VCaP (cell line): ENCODE measurements around the gene KIF6.

Experiments used
- H3K27ac ChIP-seq: fragments of 450-650 bp; 2 replicates; pipeline ENCODE4 v1.5.1; 2017
- TF ChIP-seq, protein P1 (sequence below): fragments of 450-650 bp; conservative IDR thresholded peaks from 2 replicates; pipeline ENCODE4 v1.5.1; 2017; ENCODE audit warnings: mild to moderate bottlenecking, moderate library complexity

Gene KIF6

DNA sequence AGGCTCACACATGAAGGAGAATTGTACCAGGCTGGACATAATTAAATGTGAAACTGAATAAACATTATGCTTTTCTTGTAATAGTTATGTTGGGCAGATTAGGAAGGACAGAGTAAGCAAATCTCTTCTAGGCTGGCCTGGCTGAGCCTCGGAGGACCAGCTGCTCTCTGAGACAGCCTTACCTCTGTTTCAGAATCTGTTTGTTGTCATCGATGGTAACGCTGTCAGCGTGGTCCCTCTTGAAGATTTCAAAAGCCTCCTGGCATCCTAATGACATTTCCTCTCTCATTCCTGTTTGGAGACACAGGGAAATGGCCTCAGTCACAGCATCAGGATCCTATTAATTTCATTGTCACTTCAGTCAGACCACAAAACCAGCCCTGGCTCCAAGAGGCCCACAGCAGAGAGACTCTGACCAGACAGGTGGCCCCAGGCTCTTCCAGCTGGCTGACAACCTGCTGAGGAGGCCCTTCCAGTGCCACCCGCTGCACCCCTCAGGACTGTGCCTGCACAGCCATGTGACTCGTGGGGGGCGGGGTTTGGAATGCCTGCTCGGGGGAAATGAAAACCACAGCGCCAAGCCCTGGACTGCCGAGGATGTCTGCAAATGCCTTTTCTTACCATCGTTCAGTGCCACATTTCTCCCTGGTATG is 294.2 kb downstream of the KIF6 start:
- H3K27ac ChIP-seq = no peak overlapping the region
- TF ChIP-seq, protein P1, sequence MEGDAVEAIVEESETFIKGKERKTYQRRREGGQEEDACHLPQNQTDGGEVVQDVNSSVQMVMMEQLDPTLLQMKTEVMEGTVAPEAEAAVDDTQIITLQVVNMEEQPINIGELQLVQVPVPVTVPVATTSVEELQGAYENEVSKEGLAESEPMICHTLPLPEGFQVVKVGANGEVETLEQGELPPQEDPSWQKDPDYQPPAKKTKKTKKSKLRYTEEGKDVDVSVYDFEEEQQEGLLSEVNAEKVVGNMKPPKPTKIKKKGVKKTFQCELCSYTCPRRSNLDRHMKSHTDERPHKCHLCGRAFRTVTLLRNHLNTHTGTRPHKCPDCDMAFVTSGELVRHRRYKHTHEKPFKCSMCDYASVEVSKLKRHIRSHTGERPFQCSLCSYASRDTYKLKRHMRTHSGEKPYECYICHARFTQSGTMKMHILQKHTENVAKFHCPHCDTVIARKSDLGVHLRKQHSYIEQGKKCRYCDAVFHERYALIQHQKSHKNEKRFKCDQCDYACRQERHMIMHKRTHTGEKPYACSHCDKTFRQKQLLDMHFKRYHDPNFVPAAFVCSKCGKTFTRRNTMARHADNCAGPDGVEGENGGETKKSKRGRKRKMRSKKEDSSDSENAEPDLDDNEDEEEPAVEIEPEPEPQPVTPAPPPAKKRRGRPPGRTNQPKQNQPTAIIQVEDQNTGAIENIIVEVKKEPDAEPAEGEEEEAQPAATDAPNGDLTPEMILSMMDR = no peak

DNA sequence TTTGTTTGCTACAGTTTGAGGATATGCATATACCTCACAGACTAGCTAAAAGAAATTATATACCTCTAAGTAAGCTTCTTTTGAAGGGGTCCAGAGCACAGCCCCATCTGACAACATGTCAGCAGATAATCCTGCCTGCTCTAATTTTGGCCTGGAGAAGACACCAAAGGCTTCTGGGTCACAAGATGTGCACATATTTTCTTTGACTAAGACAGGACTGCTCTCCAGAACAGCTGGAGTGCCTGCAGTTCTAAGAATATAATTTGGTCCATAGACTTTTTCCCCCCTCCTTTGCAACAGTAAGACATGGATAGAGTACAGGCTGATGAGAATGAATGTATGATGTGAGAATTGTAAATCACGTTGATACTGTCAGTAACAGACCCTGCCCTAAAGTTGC is 294.8 kb downstream of the KIF6 start:
- TF ChIP-seq, protein P1 = no peak
- no peak overlapping the region for H3K27ac ChIP-seq

DNA sequence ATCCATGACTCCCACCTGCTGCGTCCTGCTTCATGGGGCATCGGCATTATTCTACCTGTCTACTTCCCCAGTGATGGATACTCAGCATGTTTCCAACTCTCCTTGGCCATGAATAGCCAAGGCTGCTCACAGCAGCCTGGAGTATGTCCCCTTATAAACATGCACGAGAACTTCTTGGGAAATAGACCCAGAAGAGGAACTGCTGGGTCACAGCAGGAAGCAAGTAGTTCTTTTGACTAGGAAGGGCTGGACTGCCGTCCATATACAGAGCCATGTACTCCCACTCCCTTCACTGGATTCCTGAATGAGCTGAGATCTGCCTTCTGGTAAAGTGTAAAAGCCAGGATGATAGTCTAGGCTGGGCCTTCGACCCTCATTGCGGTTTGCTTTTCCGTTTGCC is 296.4 kb downstream of the KIF6 start:
- TF ChIP-seq, protein P1 = no peak
- no peak overlapping the region for H3K27ac ChIP-seq

DNA sequence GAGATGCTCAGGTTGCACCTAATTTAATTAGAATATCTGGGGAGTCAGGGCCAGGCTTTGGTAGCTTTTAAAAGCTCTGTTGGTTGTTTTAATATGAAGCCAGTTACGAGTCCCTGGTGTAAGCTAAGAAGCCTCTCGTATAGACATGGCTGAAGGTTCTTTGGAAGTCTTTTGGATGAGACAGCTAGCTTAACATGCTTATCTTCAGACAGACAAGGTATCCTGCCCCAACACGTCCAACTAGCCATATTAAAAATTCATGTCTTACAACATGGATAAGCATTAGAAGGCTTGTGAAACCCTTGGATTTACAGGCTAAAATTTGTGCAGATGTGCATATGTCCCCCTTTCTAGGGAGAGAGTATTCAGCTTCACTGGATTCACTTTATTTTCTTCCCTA is 297.1 kb downstream of the KIF6 start:
- TF ChIP-seq, protein P1 = no peak
- H3K27ac ChIP-seq = no peak overlapping the region

DNA sequence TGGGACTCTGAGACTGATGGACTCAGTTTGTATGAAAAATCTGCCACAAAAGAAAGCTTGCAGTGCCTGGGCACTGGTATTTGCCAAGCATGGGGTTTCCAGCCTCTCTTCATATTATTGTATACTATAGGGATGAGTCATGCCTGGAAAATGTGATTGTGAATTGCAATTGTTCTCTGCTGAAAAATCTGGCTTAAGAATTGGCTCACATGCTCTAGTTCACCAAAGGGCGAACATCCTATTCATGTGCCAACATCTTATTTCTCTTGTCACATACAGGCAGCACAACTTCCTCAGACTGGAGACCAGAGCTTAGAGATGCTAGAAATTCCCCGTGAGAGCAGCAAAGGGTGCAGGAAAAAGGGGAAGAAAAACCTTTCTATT is 299.1 kb downstream of the KIF6 start:
- TF ChIP-seq, protein P1 = no peak
- H3K27ac ChIP-seq = no peak overlapping the region

DNA sequence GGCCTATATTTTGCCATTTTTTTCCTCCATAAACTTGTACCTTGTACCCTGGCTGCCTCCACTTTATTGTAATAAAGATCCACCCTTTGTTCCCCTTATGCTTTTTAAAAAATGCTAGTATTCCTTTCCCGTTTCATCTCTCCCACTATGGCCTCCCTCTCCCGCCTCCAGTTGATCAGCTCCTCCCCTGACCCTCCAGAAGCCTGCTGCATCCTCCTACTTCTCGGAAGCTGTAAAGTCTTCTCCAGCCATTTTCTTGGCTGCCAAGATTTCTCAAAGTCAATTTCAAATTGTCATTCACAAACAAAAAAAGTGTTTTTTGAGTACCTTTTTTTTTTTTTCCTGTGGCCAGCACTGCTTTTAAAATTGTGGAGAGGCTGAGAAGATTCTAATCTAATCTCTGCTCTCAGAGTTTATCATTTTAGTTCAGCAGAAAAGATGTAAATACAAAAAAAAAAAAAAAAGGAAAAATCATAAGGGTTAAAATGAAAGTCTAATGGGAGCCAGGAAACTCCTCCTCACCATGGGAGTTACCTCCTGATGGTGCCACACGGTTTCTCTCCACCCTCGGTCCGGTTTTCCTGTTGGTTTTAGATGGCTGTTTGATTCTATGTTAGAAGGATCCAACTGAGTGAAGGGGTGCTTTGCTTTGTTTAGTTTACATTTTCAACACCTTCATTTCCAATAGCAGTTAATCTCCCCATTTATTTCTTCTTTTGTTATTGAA is 299.7 kb downstream of the KIF6 start:
- TF ChIP-seq, protein P1 = no peak
- no peak overlapping the region for H3K27ac ChIP-seq

DNA sequence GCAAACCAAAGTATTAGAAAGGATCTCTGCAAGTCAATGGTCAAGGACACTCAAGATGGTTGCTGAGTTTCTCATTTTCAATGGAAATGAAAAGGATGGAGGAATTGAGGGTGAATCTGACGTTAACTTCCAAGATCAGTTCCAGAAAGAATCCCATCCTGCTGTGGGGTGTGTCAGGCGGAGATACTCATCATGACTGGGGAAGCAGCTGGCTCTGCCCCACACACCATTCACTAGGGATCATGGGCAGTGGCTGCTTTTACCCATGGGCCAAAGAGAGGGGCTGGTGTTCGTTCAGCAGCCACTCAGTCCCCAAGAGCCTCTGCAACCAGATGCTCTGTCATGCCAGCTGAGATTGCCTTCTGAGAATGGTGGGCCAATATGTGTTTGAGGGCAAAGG is 300.4 kb downstream of the KIF6 start:
- TF ChIP-seq, protein P1 = no peak
- no peak overlapping the region for H3K27ac ChIP-seq
